AG10803 (cell line): ENCODE data around the gene NUDT22.
"Not testable (repeated sequence)": the region's sequence is repeated elsewhere in the genome, so short reads cannot be mapped to it uniquely, and the experiment has no call there.

Source experiments
- DNase-seq: peaks from one replicate; pipeline ENCODE4 v3.0.0; 2010; ENCODE audit warnings: low read depth
- H3K4me3 ChIP-seq: 2 replicates; pipeline ENCODE4 v1.5.1; 2011; ENCODE audit warnings: mild to moderate bottlenecking, low read length, control low read depth
- TF ChIP-seq, protein P1 (sequence below): conservative IDR thresholded peaks from 2 replicates; pipeline ENCODE4 v1.5.1; 2011; ENCODE audit warnings: mild to moderate bottlenecking, low read length, control low read depth, inconsistent platforms

Gene NUDT22

DNA sequence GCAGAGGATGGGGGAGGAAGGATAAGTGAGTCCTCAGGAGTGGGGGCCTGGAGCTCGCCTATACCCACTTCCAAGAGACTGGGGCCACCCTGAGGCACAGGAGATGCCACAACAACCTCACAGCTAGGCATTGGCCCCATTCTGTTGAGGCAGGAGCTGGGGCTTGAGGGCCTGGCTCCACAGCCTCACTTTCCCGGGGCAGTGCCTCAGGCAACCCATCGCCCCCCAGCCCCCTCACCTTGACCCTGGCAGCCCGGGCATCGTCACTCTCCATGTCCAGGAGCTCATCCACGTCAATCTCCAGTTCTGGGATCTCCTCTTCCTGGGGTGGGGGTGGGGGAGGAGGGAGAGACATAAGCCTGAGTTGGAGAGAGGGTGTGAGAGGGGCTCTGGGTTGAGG lies 18.9 kb downstream of the NUDT22 start:
- peak overlapping the region; percentile 96 for H3K4me3 ChIP-seq
- TF ChIP-seq, protein P1, sequence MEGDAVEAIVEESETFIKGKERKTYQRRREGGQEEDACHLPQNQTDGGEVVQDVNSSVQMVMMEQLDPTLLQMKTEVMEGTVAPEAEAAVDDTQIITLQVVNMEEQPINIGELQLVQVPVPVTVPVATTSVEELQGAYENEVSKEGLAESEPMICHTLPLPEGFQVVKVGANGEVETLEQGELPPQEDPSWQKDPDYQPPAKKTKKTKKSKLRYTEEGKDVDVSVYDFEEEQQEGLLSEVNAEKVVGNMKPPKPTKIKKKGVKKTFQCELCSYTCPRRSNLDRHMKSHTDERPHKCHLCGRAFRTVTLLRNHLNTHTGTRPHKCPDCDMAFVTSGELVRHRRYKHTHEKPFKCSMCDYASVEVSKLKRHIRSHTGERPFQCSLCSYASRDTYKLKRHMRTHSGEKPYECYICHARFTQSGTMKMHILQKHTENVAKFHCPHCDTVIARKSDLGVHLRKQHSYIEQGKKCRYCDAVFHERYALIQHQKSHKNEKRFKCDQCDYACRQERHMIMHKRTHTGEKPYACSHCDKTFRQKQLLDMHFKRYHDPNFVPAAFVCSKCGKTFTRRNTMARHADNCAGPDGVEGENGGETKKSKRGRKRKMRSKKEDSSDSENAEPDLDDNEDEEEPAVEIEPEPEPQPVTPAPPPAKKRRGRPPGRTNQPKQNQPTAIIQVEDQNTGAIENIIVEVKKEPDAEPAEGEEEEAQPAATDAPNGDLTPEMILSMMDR = no peak
- DNase-seq = no peak

DNA sequence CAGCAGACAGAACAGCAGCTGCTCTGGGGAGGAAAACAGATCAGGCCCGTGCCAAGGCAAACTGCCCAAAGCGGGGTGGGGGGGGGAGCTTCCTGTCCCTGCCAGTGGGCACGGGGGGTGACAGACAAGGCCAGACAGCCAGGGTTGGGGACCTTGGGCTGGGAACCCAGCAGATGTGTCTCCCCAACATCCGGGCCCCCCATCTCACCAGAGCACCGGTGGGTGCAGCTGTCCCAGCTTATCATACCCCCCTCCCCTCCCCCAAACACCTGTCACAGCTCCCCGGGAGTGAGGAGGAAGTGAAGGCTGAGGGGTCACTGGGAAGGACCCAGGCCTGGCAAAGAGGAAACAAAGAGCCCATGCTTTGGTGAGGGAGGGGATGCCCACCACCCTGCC lies 19.3 kb downstream of the NUDT22 start:
- H3K4me3 ChIP-seq = peak overlapping the region; percentile 96
- no peak for DNase-seq
- TF ChIP-seq, protein P1 = no peak

DNA sequence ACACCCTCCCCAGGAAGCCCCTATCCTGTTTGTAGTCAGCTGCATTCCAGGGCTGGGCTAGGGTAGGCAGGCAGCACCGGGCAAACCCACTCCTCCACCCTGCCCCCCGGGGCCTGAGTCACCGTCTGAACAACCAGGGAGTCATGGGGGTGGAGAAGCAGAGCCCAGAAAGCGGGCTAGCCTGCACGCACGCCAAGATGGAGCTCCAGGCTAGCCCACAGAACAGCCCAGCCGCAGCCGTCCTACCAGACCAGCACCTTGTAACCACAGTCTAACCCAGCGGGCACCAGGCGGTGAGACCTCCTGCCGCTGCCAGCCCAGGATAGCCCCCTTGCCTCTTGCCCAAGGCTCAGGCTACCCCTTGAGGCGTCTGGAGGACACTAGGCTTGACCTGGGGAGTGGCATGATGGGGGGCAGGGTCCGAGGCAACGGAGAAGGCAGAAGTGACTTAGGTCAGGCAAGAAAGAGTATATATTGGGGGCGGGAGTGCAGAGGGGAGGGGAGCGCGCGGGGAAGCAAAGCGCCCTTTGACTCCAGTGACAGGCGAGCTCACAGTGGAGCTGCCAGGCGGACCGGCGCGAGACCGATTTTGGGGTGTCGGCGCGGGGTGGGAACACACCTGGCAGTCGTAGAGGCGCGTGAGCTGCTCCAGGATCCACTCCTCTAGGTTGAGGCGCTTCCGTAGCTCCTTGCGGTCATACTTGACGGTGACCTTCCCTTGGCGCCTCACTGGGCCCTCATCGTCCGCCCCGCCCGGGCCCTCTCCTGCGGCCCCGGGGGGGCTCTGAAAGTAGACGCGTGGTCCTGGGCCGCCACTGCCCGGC lies 19.9 kb downstream of the NUDT22 start:
- TF ChIP-seq, protein P1 = no peak
- H3K4me3 ChIP-seq = peak overlapping the region; percentile 96

DNA sequence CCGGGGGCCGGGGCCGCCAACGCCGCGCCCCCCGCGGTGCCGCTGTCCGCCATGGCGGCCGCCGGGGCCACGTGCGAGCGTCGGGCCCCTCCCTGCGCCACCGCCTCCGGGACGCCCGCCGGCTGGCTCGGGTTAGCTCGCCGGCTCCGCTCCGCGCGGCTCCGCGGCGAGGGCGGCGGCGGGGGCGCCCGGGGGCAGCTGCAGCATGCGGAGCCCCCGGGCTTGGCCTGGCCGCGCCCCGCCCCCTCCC lies 20.5 kb downstream of the NUDT22 start:
- DNase-seq = not testable (repeated sequence)

More for the DNA sequence above, 19.9 kb downstream of the NUDT22 start:
- peak; percentile 88 for DNase-seq

DNA sequence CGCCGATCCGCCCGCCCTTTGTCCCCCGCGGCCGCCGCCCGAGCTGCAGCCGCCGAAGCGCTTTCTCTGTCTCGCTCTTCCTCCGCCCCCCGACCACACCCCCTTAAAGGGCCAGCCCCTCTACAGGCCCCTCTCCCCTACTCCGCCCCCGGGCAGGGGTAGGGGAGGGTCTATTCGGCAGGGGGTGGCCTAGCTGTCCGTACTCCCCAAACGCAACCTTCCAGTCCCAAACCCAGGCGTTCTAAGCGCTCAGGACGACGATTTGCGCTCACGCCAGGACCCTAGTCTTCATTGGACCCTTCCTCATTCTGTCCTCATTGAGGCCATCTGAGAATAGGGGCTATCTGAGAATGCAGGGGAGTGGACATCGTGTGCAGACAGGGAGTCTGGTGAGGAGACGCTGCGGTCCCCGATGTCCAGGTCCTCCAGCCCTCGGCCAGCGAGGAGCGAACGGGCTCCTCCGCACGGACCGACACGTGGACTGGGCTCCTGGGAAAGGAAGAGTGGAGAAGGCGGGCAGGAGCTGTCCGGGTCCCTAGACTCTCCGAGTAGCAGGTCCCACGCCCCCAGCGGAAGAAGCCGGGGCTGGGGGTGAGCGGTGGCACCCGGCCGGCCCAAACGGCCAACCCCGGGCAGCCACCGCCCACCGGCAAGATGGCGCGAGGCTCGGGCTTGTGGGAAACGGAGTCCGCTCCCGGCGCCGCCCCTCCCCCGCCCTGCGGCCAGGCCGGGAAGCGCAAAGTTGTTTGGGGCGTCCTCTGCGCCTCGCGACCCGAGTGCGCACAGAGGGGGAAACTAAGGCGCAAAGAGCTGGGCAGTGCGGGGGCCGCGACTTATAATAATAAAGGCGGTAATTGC lies 21.0 kb downstream of the NUDT22 start, which contains the start of gene PPP1R14B:
Gene PPP1R14B (minus strand): TSS at position 73 of the 858 bp plus-strand sequence. CDS start 270 bp downstream, outside the sequence.
- TF ChIP-seq, protein P1 = no peak
- H3K4me3 ChIP-seq = peak within 1 kb of the TSS; percentile 96
- peak; percentile 80 for DNase-seq

More for the DNA sequence above, 20.5 kb downstream of the NUDT22 start:
- peak overlapping the region; percentile 96 for H3K4me3 ChIP-seq

DNA sequence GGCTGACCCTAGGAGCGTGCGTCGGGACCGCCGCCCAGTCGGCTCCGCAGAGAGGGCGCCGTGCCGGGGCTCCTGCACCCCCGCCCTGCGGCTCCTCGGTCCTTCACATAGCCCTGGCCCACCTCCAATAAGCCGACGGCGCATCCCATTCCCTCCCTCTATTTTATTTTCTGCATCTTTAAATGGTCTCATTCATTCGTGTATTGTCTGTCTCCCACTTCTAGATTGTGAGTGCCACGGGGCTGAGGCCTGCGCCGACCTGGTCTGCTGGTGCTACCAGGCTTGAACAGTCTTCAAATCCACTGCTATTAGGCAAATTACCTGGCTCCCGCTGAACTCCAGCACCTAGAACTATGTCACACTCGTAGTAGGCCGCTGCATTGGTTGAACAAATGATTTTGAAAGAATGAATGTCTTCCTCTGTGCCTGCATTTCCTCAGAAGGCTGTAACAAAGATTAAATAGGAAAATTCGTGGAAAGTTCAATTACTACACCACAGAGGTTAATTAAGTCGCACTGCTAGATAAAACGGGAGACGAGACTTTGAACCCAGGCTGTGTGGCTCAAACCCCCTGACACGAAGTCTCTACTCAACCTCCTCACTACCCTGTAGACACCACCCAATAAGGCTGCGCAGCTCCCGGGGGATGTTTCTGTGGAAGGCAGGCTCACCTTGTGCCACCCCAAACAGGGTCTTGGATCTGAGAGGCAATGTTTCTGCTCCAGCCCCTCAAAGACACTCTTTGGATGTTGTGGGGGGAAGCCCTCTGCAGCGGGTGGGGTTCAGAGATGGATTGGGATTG lies 21.9 kb downstream of the NUDT22 start:
- peak overlapping the region; percentile 89 for H3K4me3 ChIP-seq
- TF ChIP-seq, protein P1 = no peak
- no peak for DNase-seq

DNA sequence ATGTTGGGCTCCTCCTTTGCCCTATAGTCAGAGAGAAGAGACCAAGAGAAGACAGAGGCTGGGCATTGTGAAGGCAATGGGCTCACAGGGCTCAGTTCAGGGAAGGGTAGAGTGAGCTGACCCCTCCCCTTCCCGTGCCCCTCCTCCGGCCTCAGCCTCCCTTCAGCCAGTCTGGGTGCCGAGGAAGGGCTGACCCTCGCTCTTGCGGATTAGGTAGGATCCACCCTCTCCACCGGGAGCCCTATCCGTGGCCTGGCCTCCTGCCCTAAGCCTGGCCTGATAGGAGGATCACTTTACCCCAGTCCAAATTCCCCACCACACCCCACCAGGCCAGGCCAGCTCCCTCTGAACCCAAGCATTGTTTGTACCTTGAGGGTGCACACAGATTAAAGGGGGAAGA lies 22.5 kb downstream of the NUDT22 start:
- DNase-seq = no peak
- TF ChIP-seq, protein P1 = no peak
- H3K4me3 ChIP-seq = no peak overlapping the region
